HG02588 (cell line): ENCODE results near the gene VCAM1.
A peak's percentile ranks its signal among the peaks of the same experiment; 100 is the strongest.
"Not testable (repeated sequence)": the region's sequence is repeated elsewhere in the genome, so short reads cannot be mapped to it uniquely, and the experiment has no call there.

Experiments used
- ATAC-seq: cut with Tn5 transposase; IDR thresholded peaks from one replicate; pipeline ENCODE4 v1.9.1; 2021; ENCODE audit warnings: mild to moderate bottlenecking, moderate library complexity; ENCODE audit not compliant: unreplicated experiment

The VCAM1 gene

GRCh38 chr1:100719490-100719889, at the start of gene VCAM1:
Gene VCAM1, plus strand, starts transcription at chr1:100719742. Its CDS starts 119 bp downstream, at chr1:100719861.
- peak; percentile 82 for ATAC-seq

DNA sequence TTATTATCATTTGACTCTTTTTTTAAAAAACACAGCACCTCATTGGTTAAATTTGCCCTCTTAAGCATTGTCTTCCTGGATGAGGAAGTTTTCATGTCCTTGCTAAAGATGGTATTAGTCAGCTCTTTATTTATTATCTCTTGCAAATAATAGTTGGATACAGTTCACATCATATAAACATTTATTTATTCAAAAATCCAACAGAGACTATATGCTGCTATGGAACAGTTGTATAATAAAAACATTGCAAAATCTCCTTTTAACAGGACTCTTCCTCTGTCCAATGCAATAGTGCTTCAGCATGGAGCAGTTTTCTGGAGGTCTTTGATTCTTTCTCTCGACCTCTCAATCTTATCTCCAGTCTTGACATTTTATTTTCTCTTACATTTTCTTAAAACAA, 49.5 kb upstream of the VCAM1 start:
- ATAC-seq, result no peak

DNA sequence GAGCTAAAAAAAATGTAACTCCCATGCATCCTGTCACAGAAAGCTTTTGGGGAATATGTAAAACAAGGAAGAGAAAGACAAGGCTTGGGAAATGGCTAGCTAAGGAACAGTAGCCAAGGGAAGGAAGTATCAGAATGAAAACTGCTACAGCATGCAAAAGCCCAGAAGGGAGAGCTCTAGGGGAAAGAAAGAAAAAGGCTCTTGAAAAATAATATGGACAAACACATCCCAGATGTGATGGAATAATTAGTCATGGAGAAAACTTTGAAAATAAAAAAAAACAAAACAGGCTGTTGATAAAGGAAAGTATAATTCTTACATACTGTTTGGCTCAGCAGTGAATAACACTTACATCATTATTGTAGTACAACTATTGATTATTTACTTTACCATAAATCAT, 47.9 kb upstream of the VCAM1 start:
- no peak for ATAC-seq

DNA sequence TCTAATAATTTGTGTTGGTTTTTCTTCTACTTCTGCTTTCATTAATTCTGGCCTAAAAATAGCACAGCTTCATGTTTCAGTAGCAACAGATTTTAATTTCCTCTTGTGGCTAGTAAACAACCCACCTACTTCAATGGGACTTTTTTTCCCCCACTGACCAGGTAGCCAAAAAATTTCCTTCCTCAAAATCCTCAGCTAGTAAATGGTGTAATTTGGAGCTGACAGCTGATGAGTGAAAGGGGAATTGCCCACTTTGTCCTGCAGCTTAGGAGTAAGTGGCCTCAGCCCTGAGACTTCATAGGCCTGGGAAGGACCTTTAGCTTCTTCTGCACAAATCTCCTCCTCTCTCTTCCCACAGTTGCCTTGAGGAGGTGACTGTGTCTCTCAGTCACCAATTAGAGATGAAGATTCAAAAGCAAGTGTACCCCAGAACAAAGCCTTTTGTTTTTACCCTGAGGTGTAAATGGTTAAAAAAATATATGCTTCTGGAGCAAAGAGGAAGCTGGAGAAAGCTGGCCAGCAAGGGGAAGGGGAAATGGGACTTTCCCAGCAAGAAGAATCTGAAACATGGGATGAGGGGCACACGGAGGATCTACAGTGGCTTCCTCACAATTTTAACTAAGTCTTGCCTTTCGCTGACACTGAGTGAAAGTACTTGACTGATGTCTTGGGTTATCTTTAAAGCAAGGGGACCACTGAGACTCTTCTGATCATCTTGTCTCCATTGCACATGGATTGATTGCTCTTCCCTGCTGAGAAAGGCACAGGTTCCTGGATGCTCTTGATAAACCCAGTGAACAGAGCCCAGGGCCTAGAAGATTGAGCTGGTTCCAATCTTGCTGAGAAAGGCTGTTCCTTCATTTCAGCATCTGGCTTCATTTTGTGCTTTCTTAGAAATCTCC, 35.8 kb upstream of the VCAM1 start:
- no peak for ATAC-seq

GRCh38 chr1:100699744-100700143, 19.8 kb upstream of the VCAM1 start:
- ATAC-seq, result no peak

GRCh38 chr1:100700586-100700985, 19.0 kb upstream of the VCAM1 start:
- no peak for ATAC-seq

- no peak for ATAC-seq
These were observed 16.5 kb upstream of the VCAM1 start for GRCh38 chr1:100703052-100703451.

DNA sequence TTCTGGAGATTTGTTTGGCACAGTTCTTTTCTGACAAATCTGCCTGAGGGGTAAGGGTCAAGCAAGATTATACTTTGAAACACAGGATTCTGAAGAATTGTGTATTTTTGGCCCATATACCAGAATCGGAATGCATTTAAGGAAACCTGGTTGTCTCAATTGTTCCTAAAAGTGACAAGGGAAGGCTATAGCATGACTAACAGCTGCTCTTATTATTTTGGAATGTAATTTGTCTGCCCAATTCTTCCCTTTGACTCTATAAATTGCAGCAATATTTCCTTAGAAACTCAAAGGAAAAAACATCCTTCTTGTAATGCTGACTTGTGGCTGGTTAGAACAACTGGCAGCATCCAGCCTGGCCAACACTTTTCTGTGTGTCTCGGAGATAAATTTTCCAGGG, 15.8 kb upstream of the VCAM1 start:
- no peak for ATAC-seq

- no peak for ATAC-seq
These were observed 15.1 kb upstream of the VCAM1 start for GRCh38 chr1:100704473-100704872.

DNA sequence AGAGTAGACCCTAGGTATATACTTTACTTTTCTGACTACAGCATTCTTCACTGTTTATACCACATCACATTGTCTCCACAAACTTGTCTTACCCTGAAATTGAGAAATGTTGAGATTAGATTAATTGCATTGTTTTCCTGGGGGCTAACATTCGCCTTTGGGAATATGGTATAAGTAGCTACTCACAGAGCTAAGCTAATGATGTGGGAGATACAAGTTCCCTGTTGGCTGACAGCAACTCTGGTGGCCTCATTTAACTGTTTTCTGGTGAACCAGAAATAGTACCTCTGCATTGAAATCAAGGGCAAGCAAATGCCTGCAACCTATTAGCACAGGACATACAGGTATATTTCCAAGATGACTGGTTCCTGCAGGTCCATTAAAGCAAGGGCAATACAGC, 13.2 kb upstream of the VCAM1 start:
- ATAC-seq, result no peak

DNA sequence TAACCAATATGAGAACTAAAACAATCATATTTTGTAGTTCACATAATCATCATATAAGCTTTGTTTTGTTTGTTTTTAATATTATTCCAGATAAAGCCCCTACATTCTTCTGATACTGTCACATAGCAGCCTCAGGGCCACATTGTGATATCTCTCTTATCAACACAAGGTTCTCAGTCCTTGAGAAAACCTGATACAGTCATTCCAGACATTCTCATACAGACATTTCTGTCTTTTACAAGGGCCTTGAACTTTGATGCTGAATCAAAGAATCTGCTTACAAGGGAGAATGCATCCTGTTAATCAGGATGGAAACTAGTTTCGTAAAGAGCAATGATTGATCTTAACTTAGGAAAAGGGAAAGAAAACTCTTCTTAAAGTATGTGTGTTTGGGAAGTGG, 12.7 kb upstream of the VCAM1 start:
- no peak for ATAC-seq

GRCh38 chr1:100708476-100709062, 11.0 kb upstream of the VCAM1 start:
- no peak for ATAC-seq

DNA sequence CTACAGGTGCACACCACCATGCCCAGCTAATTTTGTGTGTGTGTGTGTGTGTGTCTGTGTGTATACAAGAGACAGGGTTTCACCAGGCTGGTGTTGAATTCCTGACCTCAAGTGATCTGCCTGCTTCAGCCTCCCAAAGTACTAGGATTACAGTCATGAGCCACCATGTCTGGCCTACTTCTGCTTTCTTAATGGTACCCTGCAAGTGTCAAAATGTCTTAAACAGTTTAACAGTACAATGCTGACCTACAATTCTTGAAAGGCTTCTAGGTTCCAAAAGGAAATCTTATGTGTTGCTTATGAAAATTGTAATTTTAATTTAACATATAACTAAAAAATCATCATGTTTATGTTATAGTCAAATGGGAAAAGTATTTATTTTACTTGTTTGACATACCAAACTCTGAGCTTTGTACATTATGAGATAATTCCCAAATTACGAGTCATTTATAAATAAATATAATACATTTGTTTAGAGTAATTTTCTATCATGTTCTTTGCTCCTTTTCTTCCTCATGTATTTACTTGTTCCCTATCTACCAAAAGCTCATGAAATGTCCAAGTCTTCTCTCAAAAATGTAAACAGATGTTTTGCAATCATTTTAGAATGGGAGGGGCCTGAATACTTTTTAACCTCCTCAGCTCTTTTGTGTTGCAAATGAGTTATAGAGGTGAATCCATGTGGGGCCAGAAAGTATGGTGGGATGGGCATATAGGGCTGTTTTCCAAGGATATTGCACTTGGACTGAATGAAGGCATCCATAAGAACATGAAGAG, 8.4 kb upstream of the VCAM1 start:
- ATAC-seq, result no peak

- ATAC-seq, result not testable (repeated sequence)
These were observed 6.5 kb upstream of the VCAM1 start for GRCh38 chr1:100713027-100713426.

DNA sequence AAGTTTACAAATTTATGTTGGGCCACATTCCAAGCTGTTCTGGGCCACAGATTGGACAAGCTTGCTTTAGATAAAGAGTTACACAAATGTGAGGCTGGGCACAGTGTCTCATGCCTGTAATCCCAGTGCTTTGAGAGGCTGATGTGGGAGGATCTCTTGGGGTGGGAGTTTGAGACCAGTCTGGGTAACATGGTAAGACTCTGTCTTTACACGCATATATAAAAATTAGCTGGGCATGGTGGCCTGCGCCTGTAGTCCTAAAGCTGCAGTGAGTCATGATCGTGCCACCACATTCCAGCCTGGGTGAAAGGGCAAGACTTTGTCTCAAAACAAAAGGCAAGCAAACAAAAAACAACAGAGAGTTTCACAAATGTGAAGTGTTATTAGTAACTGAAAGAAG, 5.9 kb upstream of the VCAM1 start:
- no peak for ATAC-seq

DNA sequence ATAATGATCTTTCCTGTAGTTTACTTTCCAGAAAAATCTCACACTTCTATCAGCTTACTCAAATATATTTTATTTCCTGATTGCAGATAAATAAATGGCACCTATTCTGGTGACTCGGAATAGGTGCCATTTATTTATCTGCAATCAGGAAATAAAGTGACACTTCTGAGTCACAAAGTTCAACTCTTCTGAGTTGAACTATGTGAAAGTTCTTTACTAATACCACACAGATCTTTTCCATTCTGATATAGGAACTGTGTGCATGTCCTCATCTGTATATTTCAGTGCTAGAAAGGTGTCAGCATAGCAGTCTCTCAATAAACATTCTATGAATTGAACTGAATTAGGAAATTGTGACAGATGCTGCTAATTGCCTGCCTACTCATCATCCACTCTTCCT, 4.9 kb upstream of the VCAM1 start:
- no peak for ATAC-seq

GRCh38 chr1:100717218-100717617, 2.3 kb upstream of the VCAM1 start:
- ATAC-seq, result no peak

DNA sequence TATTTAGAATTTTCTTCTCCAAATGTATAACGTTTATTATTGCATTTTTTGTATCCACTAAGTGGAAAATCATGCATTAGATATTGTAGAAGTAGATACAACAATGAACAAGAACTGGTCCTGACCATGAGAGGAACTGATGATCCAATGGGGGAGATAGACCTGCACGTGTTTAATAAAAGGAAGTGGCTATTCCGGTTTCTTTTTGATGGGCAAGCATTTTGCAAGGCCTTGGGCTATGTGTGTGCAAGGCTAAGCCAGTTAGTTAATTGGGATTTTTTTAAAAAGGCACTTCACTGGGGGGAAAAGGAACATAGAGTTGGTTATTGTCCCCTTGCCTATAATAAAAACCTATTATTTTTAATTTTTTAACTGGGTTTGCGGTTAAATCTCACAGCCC, 961 bp upstream of the VCAM1 start:
- no peak for ATAC-seq

GRCh38 chr1:100720101-100720500, 559 bp downstream of the VCAM1 start:
- ATAC-seq, result no peak

DNA sequence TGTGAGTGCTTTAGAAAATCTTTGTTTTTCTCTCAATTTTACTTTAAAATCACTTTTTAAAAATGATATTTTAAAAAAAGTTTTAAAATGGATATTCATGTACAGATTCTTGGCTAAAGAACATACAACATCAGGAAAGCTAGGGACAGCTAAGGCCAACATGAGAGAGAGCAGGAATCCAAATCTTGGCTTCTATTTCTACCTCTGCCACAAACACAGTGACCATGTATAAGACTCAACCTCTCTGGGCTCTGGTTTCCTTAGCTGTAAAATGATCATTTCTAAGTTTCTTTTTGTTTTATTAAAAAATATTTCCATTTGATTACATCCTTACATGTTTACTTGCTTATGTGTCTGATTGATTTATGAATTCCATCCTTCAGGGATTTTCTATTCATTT, 1.2 kb downstream of the VCAM1 start:
- ATAC-seq, result no peak

- no peak for ATAC-seq
These were observed 2.1 kb downstream of the VCAM1 start for GRCh38 chr1:100721526-100722207.
